Renal cortical epithelial cell (primary cell): ENCODE results near the gene HPS1. TPM values are rescaled to one million over a fixed set of nuclear protein-coding genes. Genes with fewer than 3 reads are reported as not detected.

ENCODE experiments used
- DNase-seq: peaks from one replicate; pipeline ENCODE4 v3.0.0-alpha.2; 2011; ENCODE audit warnings: low read depth
- total RNA-seq: library from RNA; depleted of rRNA; stranded (reverse); fragments of >200 nt; gene quantifications from 2 replicates; pipeline ENCODE4 v1.2.3, GENCODE V29; 2014

Gene HPS1
- total RNA-seq, 1 donor from 2014 or later: 19.8 TPM

- no peak for DNase-seq
Observed at GRCh38 chr10:98463976-98464754, 17.4 kb upstream of the HPS1 start.

- no peak for DNase-seq
Observed at GRCh38 chr10:98463016-98463415, 16.3 kb upstream of the HPS1 start.

GRCh38 chr10:98461500-98461842 lies 14.7 kb upstream of the HPS1 start:
- DNase-seq: no peak

GRCh38 chr10:98460837-98461499 lies 14.2 kb upstream of the HPS1 start:
- DNase-seq: peak; percentile 95

GRCh38 chr10:98458809-98459784 lies 12.4 kb upstream of the HPS1 start:
- no peak for DNase-seq

- DNase-seq: no peak
Observed at GRCh38 chr10:98457721-98458120, 11.0 kb upstream of the HPS1 start.

- DNase-seq: no peak
Observed at GRCh38 chr10:98456686-98457482, 10.1 kb upstream of the HPS1 start.

- DNase-seq: no peak
Observed at GRCh38 chr10:98456043-98456570, 9.4 kb upstream of the HPS1 start.

GRCh38 chr10:98453729-98454128 lies 7.0 kb upstream of the HPS1 start:
- no peak for DNase-seq

- DNase-seq: no peak
Observed at GRCh38 chr10:98450618-98451017, 3.9 kb upstream of the HPS1 start.

- no peak for DNase-seq
Observed at GRCh38 chr10:98449287-98449686, 2.6 kb upstream of the HPS1 start.

- DNase-seq: peak; percentile 9
Observed at GRCh38 chr10:98446151-98446660, 529 bp downstream of the HPS1 start.

- no peak for DNase-seq
Observed at GRCh38 chr10:98445200-98445812, 1.4 kb downstream of the HPS1 start.

- peak; percentile 52 for DNase-seq
Observed at GRCh38 chr10:98444314-98445006, 2.3 kb downstream of the HPS1 start.

GRCh38 chr10:98438715-98439114 lies 8.0 kb downstream of the HPS1 start:
- DNase-seq: no peak

GRCh38 chr10:98436704-98437103 lies 10.0 kb downstream of the HPS1 start:
- DNase-seq: no peak

- DNase-seq: no peak
Observed at GRCh38 chr10:98435178-98435577, 11.6 kb downstream of the HPS1 start.

GRCh38 chr10:98433881-98434732 lies 12.6 kb downstream of the HPS1 start:
- peak; percentile 85 for DNase-seq

- no peak for DNase-seq
Observed at GRCh38 chr10:98433371-98433770, 13.4 kb downstream of the HPS1 start.
